GM21737 (cell line): ENCODE measurements around the gene CALCA.

Experiments
- ATAC-seq: cut with Tn5 transposase; IDR thresholded peaks from one replicate; pipeline ENCODE4 v1.9.1; 2021; ENCODE audit warnings: mild to moderate bottlenecking, moderate library complexity; ENCODE audit not compliant: unreplicated experiment

The CALCA gene

DNA sequence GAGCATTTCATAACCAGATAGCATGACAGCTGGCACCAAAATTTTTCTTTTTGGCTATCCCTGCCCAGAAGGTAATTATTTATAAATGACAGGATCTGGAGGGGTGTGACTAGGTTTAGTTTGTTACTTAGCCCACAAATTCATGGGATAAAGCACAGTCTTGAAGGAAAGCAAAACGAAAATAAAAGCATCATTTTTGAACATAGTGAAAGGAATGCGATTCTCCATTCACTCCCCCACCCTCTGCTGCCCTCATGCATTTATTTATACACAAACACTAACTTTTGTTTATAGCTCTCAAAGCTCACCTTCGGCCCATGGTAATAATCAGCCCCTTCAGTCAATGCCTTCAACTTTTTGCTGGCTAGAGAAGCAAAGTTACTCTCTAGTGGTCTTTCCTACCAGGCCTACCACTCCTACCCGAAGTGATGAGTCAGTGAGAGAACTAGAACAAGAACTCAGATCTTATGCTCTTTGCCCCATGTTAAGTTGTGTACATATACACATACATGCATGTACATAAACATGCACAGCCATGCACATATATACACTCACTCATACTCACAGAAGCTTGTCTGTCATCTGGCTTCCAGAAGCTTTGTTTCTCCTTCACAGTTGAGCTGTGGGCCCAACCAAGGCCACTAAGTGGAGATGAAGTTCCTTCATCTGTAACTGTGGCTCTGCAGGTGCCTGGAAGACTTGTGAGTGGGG, 22.6 kb downstream of the CALCA start:
- no peak for ATAC-seq

DNA sequence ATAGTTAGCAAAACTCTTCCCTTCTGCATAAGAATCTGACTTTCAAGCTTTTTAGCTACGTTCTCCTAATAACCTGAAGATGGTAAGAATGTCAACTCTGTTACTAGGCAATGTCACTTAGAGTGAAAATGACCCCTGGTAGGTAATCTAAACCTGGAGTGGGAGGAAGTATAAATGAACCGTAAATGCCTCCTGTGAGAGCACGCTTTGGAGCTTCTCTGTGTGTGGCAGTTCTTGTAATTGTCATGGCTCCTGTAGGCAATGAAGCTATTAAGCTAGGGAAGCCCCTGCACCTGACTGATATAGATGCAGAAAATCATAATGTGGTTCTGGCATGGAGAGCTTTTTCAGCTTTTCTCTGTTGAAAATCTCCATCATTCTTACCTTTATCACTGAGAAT, 29.4 kb downstream of the CALCA start:
- no peak for ATAC-seq

DNA sequence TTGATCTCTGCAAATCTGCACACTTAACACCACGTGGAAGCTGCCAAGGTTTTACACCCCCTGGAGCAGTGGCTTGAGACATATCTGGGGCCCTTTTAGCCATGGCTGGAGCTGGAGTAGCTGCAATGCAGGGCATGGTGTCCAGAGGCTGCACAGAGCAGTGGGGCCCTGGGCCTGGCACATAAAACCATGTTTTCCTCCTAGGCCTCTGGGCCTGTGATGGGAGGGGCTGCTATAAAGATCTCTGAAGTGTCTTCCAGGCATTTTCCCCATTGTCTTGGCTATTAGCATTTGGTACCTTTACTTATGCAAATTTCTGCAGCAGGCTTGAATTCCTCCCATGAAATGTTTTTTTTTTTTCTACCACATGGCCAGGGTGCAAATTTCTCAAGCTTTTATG, 33.2 kb downstream of the CALCA start:
- no peak for ATAC-seq

DNA sequence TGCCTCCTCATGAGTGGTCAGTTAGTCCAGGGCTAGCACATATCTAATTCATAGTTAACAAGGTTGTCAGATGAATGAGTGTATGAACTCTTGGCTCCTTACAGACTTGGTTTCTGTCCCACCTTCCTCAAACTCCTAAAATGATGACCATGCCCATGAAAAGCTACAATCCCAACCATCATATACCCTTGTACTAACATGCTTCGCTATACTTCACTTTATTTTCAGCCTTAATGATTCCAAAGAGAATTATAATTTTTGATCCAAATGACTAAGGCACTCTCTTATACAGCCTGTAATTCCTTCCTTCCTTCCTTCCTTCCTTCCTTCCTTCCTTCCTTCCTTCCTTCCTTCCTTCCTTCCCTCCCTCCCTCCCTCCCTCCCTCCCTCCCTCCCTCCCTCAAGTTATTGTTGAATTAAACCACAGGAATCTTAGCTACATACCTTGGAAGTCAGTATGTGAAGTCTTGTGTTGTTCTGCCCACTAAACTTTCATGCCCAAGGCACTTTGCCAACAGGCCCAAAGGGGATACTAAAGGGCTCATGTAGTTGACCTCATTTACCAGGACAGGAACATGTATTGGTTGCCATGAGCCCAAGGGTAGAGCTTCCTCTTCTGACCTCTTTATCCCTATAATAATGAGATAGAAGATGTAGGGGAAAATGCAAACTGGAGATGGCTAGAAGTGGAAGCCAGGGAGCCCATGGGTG, 37.4 kb downstream of the CALCA start:
- no peak for ATAC-seq

DNA sequence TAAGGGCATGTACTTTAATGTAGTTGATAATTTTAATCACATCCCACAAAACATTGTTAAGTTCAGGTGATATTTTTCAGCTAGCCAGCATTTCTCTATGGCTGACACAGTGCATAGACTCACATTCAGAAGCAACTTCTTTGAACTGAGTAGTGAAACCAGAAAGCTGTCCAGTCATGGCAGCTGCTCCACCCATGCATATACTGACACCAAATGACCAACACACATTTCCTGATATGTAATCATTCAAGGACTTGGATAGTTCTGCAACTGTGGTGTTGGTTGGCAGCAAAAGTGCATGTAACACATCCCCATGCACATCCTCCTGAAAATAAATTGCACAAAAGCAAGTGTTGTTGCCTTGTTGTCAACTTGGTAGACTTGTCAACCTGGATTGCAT, 39.7 kb downstream of the CALCA start:
- ATAC-seq, result no peak

DNA sequence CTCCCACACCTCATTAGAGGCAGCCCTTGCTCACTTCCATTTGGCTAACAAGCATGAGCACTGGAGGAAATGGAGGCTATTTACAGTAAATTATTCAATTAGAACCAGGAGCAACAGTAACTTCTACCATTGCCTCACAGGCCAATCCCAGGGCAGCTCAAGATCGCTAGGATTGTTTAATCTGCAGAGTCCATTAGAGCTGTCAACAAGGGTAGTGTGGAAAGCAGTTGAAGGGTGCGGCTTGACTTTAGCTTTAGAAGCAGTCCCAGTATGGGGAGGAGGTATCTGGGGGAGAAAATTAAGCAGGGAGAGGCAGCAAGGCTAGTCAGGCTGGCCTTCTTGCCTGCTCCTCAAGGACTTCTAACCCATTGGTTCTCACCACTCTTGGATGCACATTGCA, 41.8 kb downstream of the CALCA start:
- ATAC-seq, result no peak

DNA sequence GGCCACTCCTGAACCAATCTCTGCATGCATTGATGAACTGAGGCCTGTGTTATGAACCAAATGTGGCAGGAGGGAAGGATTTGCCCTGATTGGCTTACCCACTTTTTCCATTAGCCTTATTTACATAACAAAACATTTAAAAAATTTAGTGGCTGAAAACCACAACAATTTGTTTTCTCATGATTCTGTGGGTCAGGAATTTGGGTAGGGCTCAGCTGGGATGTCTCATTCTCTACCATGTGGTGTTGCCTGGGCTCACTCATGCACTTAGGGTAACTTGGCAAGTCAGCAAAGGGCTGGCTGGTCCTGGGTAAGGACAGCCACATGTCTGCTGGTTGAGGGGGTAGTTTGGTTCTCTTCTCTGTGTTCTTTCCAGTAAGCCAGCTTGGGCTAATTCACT, 45.0 kb downstream of the CALCA start:
- no peak for ATAC-seq

DNA sequence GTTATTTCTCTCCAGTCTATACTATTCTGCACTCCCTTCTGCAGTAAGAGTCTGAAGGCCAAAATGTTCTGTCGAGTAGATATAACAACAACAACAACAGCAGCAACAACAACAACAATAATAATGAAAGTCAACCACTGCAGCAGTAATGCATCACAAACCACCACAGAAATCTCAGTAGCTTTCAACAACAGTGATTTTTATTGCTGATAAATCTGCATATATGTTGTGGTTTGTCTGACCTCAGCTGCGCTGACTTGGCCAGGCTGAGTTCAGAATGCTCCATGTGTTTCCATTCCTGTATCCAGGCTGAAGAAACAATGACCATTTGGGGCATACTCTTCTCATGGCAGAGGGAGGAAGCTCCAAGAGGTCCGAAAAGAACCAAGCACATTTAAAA, 47.8 kb downstream of the CALCA start:
- ATAC-seq, result no peak
